RPMI7951 (cell line): ENCODE measurements around the gene RPAP3. TPM values are rescaled to one million over a fixed set of nuclear protein-coding genes. Genes with fewer than 3 reads are reported as not detected.

Source experiments
- DNase-seq: peaks from one replicate; pipeline ENCODE4 v3.0.0-alpha.2; 2012; ENCODE audit warnings: low read depth
- total RNA-seq: library from RNA; depleted of rRNA; stranded (reverse); fragments of >200 nt; shearing (Covaris generic); gene quantifications from 2 replicates; pipeline ENCODE4 v1.2.3, GENCODE V29; 2014

RPAP3 gene
- total RNA-seq, 1 experiment from 2014 or later, result 24.6 TPM

DNA sequence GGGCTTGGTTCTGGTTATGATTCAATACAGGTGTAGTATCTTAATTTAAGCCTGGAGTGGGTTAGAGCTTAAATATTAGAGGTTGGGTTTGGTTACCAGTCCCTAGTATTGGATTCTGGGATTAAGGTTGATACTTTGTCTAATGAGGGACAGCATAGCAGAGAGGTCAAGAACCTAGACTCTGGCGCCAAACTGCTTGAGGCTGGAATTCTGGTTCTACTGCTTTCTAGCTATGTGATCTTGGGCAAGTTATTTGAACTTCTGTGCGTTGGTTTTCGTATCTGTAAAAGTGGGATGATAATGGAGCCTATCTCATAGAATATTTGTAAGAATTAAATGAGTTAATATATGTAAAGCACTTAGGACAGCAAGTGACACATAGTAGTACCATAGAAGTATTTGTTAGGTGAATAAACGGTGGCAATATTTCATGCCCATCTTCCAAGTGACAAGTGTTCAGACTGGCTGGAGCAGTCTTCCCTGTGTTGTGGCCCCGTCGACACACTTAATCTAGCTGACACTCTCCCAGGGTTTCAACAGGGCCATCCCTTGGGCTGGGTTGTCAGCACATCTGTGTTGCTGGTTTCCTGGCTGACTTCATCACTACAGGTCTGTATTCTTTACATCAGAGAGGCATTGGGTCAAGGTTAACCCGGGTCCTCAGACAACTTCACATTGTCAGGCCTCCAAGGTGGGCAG lies 16.5 kb upstream of the RPAP3 start:
- DNase-seq, result no peak

DNA sequence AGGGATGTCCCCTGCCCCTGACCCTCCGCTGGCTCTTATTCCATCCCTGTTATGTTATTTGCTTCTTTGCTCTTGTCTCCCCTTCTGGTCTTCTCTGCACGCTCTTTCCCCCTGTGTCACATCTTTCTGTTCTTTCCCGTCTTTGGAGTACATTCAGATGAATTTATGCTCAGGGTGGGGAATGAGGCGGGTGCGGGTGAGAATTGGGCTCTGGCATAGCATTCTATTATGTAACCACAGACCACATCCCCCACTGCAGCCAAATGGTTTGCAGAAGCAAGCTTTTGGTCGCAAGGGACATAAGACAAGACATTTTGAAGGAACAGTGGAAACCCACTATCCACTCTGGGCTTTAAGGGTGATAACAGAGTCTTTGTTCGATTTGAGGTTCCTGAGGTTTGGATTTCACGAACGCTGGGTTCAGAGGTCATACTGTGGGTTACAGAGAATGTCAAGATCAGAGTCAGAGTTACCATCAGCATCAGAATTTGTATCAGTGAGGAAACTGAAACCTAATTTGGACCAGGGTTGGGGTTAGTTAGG lies 15.7 kb upstream of the RPAP3 start:
- peak; percentile 43 for DNase-seq

DNA sequence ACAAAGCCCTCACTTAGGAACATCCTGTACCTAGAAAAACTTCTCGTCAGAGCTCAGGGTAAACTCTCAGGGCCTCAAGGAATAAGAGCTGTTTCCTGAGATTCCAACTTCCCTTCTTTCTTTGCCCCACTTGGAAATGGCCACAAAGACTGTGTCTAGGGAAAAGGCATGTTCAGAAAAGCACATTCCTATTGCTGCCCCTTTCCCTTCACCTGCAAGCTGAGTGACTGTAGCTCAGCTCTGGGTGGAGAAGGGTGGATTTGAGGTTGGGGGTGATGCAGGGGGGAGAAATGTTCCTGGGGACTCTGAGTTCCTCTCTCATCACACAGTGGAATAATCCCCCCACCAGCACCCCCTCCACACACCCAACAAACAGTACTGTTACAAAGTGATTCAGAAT lies 12.7 kb upstream of the RPAP3 start:
- DNase-seq, result no peak

GRCh38 chr12:47717443-47718193 lies 11.8 kb upstream of the RPAP3 start:
- DNase-seq, result peak; percentile 71

DNA sequence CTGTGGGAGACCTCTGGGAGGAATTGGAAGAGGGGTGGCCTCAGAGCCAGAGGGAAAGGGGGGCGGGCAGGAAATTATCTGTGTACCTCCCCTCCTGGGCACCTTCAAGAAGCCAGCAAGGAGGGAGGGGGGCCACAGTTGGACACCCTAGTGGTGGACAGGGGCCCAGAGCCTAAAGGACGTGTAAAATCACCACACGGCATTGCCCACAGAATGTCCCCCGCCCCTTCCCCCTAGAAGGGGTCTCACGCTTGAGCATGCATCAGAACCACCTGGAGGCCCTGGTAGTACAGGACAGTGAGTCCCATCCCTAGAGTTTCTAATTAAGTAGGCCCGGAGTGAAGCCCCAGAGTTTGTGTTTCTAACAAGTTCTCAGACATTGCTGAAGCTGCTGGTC lies 11.2 kb upstream of the RPAP3 start:
- DNase-seq, result no peak

- DNase-seq, result no peak
Observed at GRCh38 chr12:47715877-47716548, 10.2 kb upstream of the RPAP3 start.

DNA sequence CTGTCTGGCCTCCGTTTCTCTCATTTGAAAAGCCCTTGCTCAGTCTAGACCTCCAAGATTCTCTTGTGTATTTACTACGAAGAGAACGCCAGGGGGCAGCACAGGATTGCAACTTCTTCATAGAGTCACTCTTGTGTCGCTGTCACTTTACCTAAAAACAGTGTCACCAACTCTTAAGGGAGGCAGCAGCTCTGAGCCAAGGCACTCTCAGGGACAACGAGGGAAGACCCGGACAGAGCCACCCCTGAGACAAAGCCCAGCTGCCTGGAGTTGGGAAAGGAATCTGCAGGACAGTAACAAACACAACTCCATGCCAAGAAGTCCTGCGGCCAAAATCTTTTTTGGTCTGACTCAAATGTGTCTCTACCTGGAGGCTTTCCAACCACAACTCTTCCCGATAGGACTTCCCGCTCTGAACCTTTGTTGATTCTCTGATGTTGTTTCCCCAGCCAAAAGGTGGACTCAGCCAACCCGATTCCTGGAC lies 9.6 kb upstream of the RPAP3 start:
- peak; percentile 73 for DNase-seq

DNA sequence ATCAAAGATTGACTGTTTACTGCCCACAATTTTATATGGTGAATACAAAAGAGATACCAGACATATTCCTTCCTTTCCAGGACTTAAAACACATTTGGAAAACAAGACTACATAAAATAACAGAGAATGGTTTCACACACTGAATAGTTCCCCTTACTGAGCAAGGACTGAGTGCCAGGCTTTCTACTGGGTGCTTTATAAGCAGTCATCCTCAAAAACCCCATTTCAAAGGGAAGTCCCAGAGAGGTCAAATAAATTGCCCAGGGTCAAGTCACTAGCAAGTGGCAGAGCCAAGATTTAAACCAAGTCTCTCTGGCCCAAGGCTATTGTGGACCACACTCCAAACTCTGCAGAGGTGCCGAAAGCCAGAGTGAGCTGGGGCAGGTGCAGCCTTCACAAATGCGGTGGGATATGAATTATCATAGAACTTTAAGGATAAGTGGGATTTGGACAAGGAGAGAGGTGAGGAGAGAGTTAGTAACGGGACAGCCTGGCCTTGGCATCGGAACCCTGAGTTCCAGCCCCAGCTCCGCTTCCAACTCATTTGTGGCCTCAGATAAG lies 9.1 kb upstream of the RPAP3 start:
- DNase-seq, result no peak

DNA sequence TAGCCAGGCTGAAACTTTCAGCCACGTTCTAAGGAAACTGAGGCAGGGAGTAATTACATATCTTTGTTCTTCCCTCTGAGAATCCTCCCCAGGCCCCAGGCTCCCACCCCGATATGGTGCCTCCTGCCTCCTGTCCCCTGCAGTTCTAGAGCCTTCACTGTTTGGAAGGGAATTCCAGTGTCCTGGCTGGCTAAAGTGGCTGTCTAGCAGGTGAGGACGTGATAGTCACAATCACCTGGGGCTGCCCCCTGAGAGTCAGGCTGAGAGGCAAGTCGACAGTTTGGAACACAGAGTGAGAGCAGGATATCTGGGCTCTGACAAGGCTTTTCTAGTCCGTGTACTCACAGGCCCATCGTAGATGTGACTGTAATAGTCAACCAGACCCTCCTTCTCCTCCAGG lies 6.3 kb upstream of the RPAP3 start:
- no peak for DNase-seq

GRCh38 chr12:47711448-47711847 lies 5.6 kb upstream of the RPAP3 start:
- DNase-seq, result no peak

GRCh38 chr12:47710278-47710677 lies 4.4 kb upstream of the RPAP3 start:
- no peak for DNase-seq

DNA sequence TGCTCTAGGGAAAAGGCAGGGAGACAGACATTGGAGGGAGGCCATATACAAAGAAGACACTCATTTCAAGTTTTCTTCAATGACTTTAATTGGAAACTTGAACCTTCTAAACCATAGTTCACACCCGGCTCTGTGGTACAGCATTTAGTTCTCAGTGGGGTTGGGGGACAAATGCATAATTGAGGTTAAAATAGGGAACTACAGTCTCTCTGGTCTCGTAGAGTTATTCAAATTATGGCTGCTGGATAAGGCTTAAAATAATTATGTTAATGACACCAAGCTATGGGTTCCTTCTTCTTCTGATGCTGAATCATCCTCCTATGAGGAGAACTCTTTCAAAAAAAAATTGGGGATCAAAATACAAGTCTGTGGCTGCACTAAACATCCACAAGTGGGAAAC lies 3.8 kb upstream of the RPAP3 start:
- no peak for DNase-seq

DNA sequence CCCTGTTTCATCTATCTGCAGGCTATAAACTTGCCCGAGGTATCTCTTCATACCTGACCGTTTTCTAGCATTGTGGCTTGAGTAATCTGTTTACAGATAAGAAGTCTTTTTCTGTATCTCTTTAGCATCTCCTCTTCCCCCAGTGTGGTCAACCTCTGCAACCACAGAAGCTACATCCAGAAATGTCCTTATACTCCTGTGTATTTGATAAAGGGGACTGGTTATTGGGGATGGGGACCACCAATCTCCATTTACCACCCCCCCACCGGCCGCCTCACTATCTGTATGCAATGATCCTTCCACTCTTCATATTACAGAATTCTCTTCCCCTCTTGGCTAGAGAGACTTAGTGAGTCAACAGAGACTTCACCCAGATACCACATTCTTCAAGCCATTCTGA lies 3.4 kb upstream of the RPAP3 start:
- DNase-seq, result no peak

- no peak for DNase-seq
Observed at GRCh38 chr12:47707905-47708543, 2.2 kb upstream of the RPAP3 start.

- DNase-seq, result no peak
Observed at GRCh38 chr12:47707355-47707754, 1.5 kb upstream of the RPAP3 start.

DNA sequence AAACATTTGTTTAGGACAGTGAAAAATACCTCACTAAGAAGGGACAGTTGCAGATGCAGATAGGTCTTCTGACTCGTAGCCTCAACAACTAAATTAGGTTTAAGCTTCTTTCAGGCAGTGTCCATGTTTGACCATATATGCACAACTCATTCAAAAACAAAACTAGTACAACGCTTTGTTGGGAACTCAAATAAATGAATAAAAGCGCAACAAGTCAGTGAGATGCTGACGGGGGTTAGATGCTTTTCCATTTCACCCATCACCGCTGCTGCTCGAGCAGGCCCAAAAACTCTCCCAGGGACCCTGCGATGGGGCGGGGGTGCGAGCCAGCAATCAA lies 633 bp downstream of the RPAP3 start:
- no peak for DNase-seq

- DNase-seq, result no peak
Observed at GRCh38 chr12:47704719-47705118, 1.1 kb downstream of the RPAP3 start.

- DNase-seq, result no peak
Observed at GRCh38 chr12:47700263-47700662, 5.6 kb downstream of the RPAP3 start.

GRCh38 chr12:47698631-47699030 lies 7.2 kb downstream of the RPAP3 start:
- DNase-seq, result no peak

- DNase-seq, result no peak
Observed at GRCh38 chr12:47698055-47698454, 7.8 kb downstream of the RPAP3 start.

DNA sequence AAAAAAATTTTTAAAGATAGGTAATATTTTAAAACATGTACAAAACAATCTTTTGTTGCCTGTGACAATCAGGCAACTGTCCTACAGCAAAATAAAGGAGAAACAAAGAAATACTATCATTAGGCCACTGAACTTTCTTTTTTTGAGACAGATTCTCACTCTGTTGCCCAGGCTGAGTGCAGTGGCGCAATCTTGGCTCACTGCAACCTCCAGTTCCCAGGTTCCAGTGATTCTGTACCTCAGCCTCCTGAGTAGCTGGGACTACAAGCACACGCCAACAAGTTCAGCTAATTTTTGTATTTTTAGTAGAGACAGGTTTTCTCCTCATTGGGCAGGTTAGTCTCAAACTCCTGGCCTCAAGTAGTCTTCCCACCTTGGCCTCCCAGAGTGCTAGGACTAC lies 16.6 kb downstream of the RPAP3 start:
- DNase-seq, result no peak

DNA sequence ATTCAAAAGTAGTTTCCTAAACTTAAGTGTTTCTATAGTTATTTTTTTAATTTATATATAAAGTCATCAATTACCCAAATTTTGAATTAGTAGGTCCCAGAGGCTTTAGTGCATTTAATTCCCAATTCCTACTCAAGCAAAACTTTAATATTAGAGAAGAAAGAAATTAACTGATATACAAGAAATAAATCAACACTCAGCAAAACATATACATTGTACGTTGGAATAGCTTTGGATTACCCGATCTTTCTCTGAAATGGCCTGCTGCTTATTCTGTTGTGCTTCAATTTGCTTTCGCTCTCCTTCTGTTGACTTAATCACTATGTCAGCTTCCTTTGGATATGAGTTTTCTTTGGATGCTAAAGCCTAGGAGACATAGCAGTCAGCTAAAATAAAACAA lies 18.2 kb downstream of the RPAP3 start:
- no peak for DNase-seq
